Measurements from ENCODE around the gene CDC42BPG.

CDC42BPG gene

DNA sequence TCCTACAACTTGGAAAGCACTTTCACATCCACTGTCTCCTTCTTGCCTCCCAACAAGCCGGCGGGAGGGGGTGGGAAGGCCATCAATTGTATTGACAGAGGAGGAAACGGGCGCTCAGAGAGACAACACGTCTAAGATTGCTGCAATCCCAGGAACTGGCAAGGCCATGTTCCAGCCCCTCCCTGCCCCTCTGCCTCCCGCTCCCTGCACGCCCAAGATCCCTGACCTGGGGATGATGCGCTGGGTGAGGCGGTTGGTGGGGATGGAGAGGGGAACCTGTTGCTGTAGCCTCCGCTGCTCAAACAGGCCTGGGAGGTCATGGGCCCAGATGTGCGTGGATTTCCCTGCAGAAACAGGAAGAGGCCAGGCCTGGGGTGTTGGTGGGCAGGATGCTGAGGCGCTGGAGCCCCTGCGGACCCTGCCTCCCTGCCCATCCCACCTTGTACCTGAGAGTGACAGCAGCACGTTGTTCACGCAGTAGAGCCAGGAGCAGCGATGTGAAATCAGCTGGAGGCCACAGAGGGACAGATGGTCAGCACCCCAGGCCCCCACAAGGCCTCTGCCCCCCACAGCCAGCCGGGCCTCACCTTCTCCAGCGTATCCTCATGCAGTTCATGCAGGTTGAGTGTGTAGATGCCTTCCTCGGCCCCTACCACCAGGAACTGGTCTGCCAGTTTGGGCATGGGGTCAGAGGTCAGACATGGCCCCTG is 48.3 kb downstream of the CDC42BPG start:
- Histone ChIP-seq H3K36me3 (peaks cover 5 to 91% (median 18%) of the 10 kb centered on the region in 11 experiments; a peak in 17 of 22 replicates), H3K9me3 (replicated peaks in 1 of 11) (no peaks in the 10 kb centered on the region), H4K20me1 (peaks cover 0 to 40% (median 4%) of the 10 kb centered on the region in 11 experiments; a peak in 7 of 22 replicates), H3K4me1 (peaks cover 38 to 87% (median 80%) of the 10 kb centered on the region in 10 experiments), H3K4me3 (no peak overlapping the region), H3K27ac (no peak overlapping the region; a peak in 1 of 22 replicates), H3K27me3 (no peaks in the 10 kb centered on the region), H3K4me2 (peak overlapping the region; percentile 5 to 62 (median 37); a peak in 18 of 22 replicates), H3K9ac (peak overlapping the region in 2 of 11 experiments; percentile 18 to 50; a peak in 1 of 22 replicates)
- no peak for TF ChIP-seq Cebpa-rat (IDR thresholded peaks at IDR 0.05)

DNA sequence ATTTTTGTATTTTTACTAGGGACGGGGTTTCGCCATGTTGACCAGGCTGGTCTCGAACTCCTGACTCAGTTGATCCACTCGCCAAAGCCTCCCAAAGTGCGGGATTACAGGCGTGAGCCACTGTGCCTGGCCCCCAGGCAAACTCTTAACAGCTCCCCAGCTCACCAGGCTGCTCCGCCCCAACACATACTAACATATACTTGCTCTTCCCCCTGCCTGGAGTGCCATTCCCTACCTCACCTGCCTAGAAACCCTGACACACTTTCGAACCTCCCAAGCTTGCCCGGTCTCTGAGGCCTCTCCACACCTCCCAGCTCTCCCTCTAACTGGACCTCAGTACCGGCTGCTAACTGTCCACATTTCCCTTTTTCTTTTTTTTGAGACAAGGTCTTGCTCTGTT is 49.9 kb downstream of the CDC42BPG start:
- Histone ChIP-seq H4K20me1 (peaks cover 0 to 55% (median 4%) of the 10 kb centered on the region in 11 experiments; a peak in 8 of 22 replicates), H3K4me1 (peaks cover 21 to 70% (median 63%) of the 10 kb centered on the region in 10 experiments), H3K9me3 (replicated peaks in 1 of 11) (no peaks in the 10 kb centered on the region), H3K27ac (no peak overlapping the region), H3K9ac (no peak overlapping the region; a peak in 1 of 22 replicates), H3K4me3 (no peak overlapping the region), H3K36me3 (peaks cover 17 to 96% (median 31%) of the 10 kb centered on the region in 11 experiments; a peak in 21 of 22 replicates), H3K4me2 (peak overlapping the region in 9 of 11 experiments; percentile 11 to 92 (median 75); a peak in 13 of 22 replicates), H3K27me3 (no peaks in the 10 kb centered on the region)
- TF ChIP-seq Cebpa-rat (IDR thresholded peaks at IDR 0.05): no peak

GRCh38 chr11:64793271-64794160 is 50.9 kb downstream of the CDC42BPG start:
- Histone ChIP-seq H3K36me3 (peaks cover 27 to 96% (median 41%) of the 10 kb centered on the region in 11 experiments; a peak in 21 of 22 replicates), H3K27ac (peak overlapping the region in 8 of 11 experiments; percentile 4 to 62 (median 44); a peak in 15 of 22 replicates), H3K4me2 (peak overlapping the region; percentile 27 to 92 (median 75); a peak in 19 of 22 replicates), H3K4me3 (0 out of 20 replicates have a peak overlapping the region, but pooled peaks of 1 of the 10 experiments have one; percentile 22), H3K27me3 (no peaks in the 10 kb centered on the region), H3K9me3 (replicated peaks in 1 of 11) (no peaks in the 10 kb centered on the region), H3K4me1 (peaks cover 16 to 60% (median 53%) of the 10 kb centered on the region in 10 experiments; a peak in 19 of 20 replicates), H3K9ac (peak overlapping the region in 10 of 11 experiments; percentile 5 to 61 (median 36); a peak in 16 of 22 replicates), H4K20me1 (peaks cover 0 to 65% (median 4%) of the 10 kb centered on the region in 11 experiments; a peak in 8 of 22 replicates)
- no peak for TF ChIP-seq Cebpa-rat (IDR thresholded peaks at IDR 0.05)

DNA sequence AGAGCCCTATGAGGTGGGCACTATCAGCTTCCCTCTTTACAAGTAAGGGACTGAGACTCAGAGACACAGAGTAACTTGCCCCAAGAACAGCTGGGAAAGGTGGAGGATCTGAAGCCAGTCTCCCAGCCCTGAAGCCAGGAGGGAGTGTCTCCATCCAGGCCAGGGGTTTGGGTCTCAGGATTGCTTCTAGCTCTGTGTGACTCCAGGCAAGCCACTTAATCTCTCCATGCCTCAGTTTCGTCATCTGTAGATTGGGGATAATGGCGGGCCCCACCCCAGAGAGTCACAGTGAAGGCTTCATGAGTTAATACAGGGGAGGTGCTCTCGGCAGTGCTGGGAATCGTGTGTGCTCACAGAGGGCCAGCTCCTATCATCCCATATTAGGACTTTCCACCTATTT is 52.0 kb downstream of the CDC42BPG start:
- Histone ChIP-seq H3K4me1 (peaks cover 16 to 57% (median 49%) of the 10 kb centered on the region in 10 experiments; a peak in 19 of 20 replicates), H3K27ac (no peak overlapping the region), H4K20me1 (peaks cover 0 to 66% (median 4%) of the 10 kb centered on the region in 11 experiments; a peak in 8 of 22 replicates), H3K27me3 (no peaks in the 10 kb centered on the region), H3K4me3 (no peak overlapping the region), H3K9me3 (replicated peaks in 1 of 11) (no peaks in the 10 kb centered on the region), H3K9ac (no peak overlapping the region), H3K36me3 (peaks cover 27 to 90% (median 43%) of the 10 kb centered on the region in 11 experiments; a peak in 21 of 22 replicates), H3K4me2 (peak overlapping the region in 1 of 11 experiments; percentile 84; a peak in 1 of 22 replicates)
- TF ChIP-seq Cebpa-rat (IDR thresholded peaks at IDR 0.05): no peak

- Histone ChIP-seq H3K9me3 (replicated peaks in 1 of 11) (no peaks in the 10 kb centered on the region), H3K4me3 (no peak overlapping the region), H3K9ac (0 out of 22 replicates have a peak overlapping the region, but pooled peaks of 1 of the 11 experiments have one; percentile 14), H3K27ac (no peak overlapping the region), H3K4me2 (no peak overlapping the region), H3K4me1 (peaks cover 16 to 51% (median 44%) of the 10 kb centered on the region in 10 experiments; a peak in 19 of 20 replicates), H4K20me1 (peaks cover 0 to 61% (median 4%) of the 10 kb centered on the region in 11 experiments; a peak in 8 of 22 replicates), H3K36me3 (peaks cover 22 to 84% (median 38%) of the 10 kb centered on the region in 11 experiments; a peak in 21 of 22 replicates), H3K27me3 (no peaks in the 10 kb centered on the region)
- no peak for TF ChIP-seq Cebpa-rat (IDR thresholded peaks at IDR 0.05)
These were observed 52.6 kb downstream of the CDC42BPG start for GRCh38 chr11:64791781-64792291.

- Histone ChIP-seq H3K36me3 (peaks cover 17 to 75% (median 29%) of the 10 kb centered on the region in 11 experiments; a peak in 21 of 22 replicates), H3K9me3 (replicated peaks in 1 of 11) (no peaks in the 10 kb centered on the region), H4K20me1 (peaks cover 0 to 50% (median 4%) of the 10 kb centered on the region in 11 experiments; a peak in 7 of 22 replicates), H3K4me2 (no peak overlapping the region), H3K27ac (no peak overlapping the region), H3K27me3 (no peaks in the 10 kb centered on the region), H3K4me3 (no peak overlapping the region), H3K9ac (no peak overlapping the region; a peak in 1 of 22 replicates), H3K4me1 (peaks cover 8 to 37% (median 31%) of the 10 kb centered on the region in 10 experiments; a peak in 18 of 20 replicates)
- TF ChIP-seq Cebpa-rat (IDR thresholded peaks at IDR 0.05): no peak
These were observed 54.0 kb downstream of the CDC42BPG start for GRCh38 chr11:64790205-64791095.

DNA sequence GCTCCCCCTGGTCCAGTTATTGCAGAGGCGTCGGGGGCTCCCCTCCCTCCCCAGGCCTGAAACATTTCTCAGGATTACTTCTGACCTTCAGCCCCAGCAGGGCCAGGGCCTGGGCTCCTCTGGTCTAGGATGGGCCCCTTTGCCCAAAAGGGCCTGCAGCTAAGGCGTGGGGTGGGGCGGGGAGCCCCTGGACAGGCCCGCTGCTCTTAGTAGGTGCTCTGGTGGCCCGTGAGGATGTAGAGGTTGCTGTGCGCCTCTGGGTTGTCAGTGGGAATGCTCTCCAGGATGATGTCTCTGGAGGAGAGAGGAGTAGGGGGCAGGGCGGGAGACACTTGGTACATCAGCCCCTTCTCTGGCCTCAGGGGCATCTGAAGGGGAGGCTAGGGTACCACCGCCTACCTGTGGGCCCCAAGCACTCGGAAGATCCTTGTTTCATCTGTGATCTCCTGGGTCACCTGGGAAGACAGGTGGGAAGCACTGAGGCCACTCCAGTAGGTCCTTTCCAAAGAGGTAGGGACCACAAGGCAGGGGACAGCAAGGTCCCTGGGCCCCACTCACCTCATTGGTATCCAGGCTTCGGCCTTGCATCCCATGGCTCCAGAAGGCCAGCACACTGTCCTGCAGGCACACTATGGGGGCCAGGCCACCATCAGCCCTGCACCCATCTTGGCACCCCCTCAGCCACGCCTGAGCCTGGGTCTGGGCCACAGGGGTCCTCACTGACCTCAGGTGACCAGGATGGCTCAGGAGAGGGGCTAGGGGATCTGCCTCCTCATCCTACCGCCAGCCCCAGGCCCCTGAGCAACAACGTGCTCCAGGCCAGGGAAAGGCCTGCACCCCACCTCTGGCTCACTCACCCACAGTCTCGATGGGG is 54.9 kb downstream of the CDC42BPG start:
- peak overlapping the region in 1 of 11 experiments; percentile 2; a peak in 1 of 22 replicates for H3K27ac ChIP-seq
- H3K9me3 ChIP-seq (replicated peaks in 1 of 11): no peaks in the 10 kb centered on the region
- no peak for TF ChIP-seq Cebpa-rat (IDR thresholded peaks at IDR 0.05)
- no peak overlapping the region for H3K4me3 ChIP-seq
- H3K4me1 ChIP-seq: peaks cover 8 to 28% (median 24%) of the 10 kb centered on the region in 10 experiments; a peak in 18 of 20 replicates
- no peaks in the 10 kb centered on the region for H3K27me3 ChIP-seq
- no peak overlapping the region; a peak in 1 of 22 replicates for H3K9ac ChIP-seq
- peaks cover 0 to 43% (median 4%) of the 10 kb centered on the region in 11 experiments; a peak in 7 of 22 replicates for H4K20me1 ChIP-seq
- peaks cover 17 to 66% (median 30%) of the 10 kb centered on the region in 11 experiments; a peak in 21 of 22 replicates for H3K36me3 ChIP-seq
- no peak overlapping the region for H3K4me2 ChIP-seq

Measured in BLaER1 treated with 17β-estradiol and CSF1 and Interleukin-3, amounts not matched to agents 10 nM and 100 nM (cell line).